Dermis blood vessel endothelial cell (primary cell): ENCODE measurements around the gene DHRS9. TPM values are rescaled to one million over a fixed set of nuclear protein-coding genes. Genes with fewer than 3 reads are reported as not detected.
A peak's percentile ranks its signal among the peaks of the same experiment; 100 is the strongest.
"Not testable (repeated sequence)": the region's sequence is repeated elsewhere in the genome, so short reads cannot be mapped to it uniquely, and the experiment has no call there.

ENCODE experiments used
- DNase-seq: peaks from one replicate; pipeline ENCODE4 v3.0.0; 2010
- total RNA-seq: library from RNA; depleted of rRNA; stranded (reverse); fragments of >200 nt; gene quantifications from 2 replicates; pipeline ENCODE4 v1.2.3, GENCODE V29; 2014

DHRS9 gene
- total RNA-seq, 1 donor from 2014 or later, result not detected

GRCh38 chr2:169136428-169136827 is 67.1 kb downstream of the DHRS9 start:
- not testable (repeated sequence) for DNase-seq

DNA sequence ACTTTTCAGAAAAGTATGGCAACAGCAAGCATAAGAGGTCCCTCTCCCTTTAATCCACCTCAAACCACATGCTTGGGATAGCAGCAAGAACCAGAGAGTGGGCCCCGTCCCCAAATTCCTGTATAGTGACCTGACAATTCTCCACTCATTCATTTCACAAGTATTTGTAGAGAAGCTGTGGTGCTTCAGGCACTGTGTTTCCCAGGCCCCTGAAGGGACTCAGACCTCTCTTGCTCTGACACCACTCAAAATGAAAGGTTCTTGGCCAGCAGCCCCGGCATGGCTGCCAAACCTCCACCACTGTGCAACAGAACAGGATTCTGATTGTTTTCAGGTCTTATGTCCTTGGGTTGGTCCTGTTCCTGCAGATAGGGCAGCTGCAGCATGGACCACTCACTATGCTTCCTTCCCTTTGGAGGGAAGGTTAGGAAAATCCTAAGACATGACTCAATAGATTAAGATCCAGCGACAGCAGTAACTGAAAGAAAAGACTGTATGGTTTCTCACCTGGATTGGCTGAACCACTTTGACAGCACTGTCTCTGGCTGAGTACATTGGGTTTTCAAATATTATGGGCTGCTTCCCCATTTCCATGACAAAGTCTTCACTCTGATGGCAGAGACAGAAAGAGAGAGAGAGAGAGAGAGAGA is 67.6 kb downstream of the DHRS9 start:
- DNase-seq, result peak; percentile 5

DNA sequence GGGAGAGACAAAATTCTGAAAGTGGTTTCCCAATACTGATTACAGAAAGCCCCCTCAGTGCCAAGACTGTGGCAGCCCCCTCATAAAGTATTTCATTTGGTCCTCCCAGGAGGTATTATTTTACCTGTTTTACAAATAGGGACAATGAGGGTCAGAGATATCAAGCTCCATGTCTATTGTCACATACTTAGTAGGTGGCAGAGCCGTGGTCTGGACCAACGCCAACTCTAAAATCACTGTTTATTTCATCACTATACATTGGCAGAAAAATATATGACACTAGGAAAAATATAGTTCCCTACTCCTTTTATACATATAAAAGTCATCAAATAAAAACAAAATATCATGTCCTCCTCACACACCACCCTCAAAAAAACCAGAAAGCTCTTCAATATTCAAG is 68.6 kb downstream of the DHRS9 start:
- no peak for DNase-seq

GRCh38 chr2:169139145-169139544 is 69.8 kb downstream of the DHRS9 start:
- no peak for DNase-seq

DNA sequence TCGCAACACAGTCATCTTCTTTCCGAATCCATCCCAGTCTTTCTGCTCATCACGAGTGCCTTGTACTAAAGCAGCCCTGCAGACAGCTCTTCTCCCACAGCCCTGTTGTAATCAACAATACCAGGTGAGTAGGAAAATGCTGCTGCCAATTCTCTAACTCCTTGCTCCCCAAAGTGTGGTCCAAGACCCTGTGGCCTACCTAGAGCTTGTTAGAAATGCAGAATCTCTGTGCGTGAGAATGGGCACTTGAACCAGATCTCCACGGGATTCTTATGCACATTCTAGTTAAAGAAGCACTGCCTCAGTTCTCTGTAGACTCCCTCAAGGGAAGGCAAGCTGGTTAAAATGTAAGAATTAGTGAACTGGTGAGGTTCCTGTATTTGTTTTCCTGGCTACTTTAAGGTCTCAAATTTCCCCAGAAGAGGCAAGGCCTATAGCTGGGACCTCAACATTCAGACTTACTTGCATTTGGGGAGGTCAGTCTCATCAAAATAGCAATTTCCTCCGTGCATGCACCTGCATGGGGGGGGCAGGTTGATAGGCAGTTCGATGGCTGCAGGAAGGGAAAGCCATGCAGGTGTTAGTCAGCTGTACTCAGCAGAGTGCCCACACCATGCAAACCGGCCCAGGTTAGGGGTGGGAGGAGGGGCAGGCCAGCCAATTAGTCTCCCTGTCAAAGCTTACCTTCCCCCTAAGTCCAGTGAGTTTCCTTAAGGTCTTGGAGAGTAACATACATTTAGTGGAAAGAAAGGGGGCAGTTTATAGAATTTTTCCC is 70.8 kb downstream of the DHRS9 start:
- DNase-seq, result no peak

DNA sequence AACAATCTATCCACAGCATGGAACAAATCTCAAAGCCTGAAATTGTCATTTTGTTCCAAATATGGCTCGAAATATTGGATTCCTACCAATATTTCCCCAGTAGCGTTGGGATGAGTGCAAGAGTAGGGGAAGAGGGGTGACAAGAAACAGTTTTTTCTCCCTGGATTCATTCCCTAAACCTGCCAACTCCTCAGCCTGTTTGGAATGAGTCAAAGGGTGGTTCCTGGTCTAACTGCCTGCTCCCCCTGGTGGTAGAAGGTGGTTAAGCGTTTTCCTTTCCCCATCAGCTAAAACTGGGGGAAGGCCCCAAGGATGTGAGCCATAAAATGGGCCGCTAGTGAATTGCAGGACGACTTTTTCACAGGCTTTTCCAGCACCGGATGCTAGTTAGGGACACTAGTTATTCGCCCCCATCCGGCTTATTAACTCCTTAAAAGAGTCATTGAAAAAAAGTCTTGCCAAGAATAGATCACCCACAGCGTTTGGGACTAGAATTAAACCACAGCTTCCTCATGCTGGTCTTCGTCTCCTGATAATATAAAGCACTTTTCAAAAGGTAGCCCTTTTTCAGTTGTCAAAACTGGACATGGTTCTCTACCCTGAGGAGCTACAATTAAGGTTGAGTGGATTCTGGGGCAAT is 72.5 kb downstream of the DHRS9 start:
- peak; percentile 82 for DNase-seq

- DNase-seq, result no peak
Observed at GRCh38 chr2:169143998-169144397, 74.6 kb downstream of the DHRS9 start.

Other genes starting within 250 kb of the DHRS9 start
- 2.6 and 6.4 TPM in 2 replicates for gene SPC25, start 179.1 kb upstream of the DHRS9 start, total RNA-seq
- gene G6PC2, start 168.3 kb upstream of the DHRS9 start, total RNA-seq, result not detected in 2 replicates
- under 0.01 and 0.09 TPM in 2 replicates for gene ABCB11, start 38.2 kb upstream of the DHRS9 start, total RNA-seq